ENCODE results near the gene KCNJ6.

Gene KCNJ6

DNA sequence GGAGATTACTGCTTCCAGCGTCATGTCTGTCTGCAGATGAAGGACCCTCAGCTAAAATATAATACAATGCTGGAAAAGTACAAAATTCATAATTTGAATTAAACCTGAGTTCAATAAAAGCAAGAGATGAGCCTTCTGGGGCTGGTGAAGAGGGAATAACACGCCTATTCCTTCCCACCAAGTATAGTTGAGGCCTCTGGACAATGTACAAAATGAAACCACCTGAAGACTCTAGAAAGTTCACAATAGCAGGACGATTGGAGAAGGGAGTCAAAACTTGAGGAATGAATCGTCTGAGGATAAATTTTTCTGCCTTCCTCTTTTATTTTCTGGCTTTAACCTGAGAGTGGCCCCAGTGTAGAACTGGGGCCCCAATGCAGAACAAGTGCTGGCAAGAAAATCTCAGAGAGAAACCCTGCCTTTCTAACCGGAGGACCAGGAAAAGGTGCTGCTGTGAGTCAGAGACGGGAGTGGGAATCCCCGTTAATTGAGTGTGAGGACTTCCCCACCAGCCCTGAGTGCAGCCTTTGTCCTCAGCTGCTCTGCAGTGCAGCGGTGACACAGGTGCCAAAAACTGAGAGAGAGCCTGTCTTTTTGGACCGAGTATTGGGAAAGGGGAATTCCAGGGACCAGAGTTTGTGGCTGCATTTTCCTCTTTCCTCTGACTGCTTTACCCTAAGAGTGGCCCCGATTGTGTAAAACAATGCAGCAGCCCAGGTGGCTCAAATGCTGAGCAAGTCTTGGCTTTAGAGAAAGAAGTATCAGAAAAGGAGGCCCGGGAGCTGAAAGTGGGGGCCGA is 284.7 kb downstream of the KCNJ6 start:
- DNase-seq (ENCODE audit: low read depth), result peak; percentile 95

DNA sequence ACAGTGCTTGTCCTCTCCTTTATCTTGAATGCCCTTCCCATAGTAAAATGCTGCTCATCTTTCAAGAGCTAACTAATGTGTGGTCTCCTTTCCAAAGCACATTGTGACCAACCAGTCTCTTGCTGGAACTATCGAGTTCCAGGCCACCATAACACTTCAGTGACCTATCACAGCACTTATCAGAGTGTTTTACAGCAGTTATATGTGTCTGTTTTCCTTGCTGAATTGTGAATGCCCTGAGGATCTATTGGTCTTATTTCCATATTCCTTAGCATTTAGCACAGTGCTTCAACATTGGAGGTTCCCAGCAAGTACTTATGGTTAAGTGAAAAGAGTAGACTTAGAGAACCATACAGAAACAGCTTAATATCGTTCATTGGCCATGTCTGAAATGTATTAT is 285.4 kb downstream of the KCNJ6 start:
- no peak for DNase-seq (ENCODE audit: low read depth)
- no peak overlapping the region for H3K4me3 ChIP-seq (ENCODE audit: low read length)
- TF ChIP-seq, protein P1, sequence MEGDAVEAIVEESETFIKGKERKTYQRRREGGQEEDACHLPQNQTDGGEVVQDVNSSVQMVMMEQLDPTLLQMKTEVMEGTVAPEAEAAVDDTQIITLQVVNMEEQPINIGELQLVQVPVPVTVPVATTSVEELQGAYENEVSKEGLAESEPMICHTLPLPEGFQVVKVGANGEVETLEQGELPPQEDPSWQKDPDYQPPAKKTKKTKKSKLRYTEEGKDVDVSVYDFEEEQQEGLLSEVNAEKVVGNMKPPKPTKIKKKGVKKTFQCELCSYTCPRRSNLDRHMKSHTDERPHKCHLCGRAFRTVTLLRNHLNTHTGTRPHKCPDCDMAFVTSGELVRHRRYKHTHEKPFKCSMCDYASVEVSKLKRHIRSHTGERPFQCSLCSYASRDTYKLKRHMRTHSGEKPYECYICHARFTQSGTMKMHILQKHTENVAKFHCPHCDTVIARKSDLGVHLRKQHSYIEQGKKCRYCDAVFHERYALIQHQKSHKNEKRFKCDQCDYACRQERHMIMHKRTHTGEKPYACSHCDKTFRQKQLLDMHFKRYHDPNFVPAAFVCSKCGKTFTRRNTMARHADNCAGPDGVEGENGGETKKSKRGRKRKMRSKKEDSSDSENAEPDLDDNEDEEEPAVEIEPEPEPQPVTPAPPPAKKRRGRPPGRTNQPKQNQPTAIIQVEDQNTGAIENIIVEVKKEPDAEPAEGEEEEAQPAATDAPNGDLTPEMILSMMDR (IDR thresholded peaks at IDR 0.05; ENCODE audit: insufficient read depth, low read depth, low read length, missing control alignments), result no peak

More for the DNA sequence above, 284.7 kb downstream of the KCNJ6 start:
- no peak overlapping the region for H3K4me3 ChIP-seq (ENCODE audit: low read length)
- TF ChIP-seq, protein P1 (IDR thresholded peaks at IDR 0.05; ENCODE audit: insufficient read depth, low read depth, low read length, missing control alignments), result no peak

DNA sequence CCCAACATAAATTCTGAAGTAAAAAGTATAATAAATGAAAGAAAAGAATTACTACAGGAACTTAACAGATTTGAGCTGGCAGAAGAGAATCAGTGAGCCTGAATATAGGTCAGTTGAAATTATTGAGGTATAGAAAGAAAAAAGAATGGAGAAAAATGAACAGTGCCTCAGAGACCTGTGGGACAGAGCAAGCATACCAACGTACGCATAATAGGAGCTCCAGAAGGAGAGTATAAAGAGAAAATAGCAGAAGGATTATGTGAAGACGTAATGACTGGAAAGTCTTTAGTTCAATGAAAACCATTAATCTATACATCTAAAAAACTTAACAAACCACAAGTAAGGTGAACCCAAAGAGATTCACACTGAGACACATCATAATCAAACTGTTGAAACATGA is 287.9 kb downstream of the KCNJ6 start:
- no peak overlapping the region for H3K4me3 ChIP-seq (ENCODE audit: low read length)
- DNase-seq (ENCODE audit: low read depth), result no peak
- TF ChIP-seq, protein P1 (IDR thresholded peaks at IDR 0.05; ENCODE audit: insufficient read depth, low read depth, low read length, missing control alignments), result no peak

DNA sequence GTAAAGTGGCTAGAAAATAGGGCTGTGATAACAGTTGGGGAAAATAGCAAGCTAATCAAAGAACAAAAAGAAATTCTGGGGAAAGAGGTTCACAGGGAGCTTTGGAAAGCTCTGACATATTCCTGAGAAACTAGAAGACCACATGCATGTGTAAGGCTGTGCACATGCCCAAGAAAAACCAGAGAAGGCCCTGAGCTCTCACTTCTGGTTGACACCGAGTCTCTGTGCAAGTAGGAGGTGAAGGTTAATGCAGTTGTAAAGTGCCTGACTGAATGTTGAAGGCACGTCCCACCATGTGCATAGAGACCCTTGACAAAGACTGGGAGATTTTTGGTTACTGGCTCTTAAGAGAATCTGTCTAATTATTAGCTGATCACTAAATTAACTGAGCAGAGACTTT is 288.7 kb downstream of the KCNJ6 start:
- TF ChIP-seq, protein P1 (IDR thresholded peaks at IDR 0.05; ENCODE audit: insufficient read depth, low read depth, low read length, missing control alignments), result no peak
- DNase-seq (ENCODE audit: low read depth), result no peak
- no peak overlapping the region for H3K4me3 ChIP-seq (ENCODE audit: low read length)

DNA sequence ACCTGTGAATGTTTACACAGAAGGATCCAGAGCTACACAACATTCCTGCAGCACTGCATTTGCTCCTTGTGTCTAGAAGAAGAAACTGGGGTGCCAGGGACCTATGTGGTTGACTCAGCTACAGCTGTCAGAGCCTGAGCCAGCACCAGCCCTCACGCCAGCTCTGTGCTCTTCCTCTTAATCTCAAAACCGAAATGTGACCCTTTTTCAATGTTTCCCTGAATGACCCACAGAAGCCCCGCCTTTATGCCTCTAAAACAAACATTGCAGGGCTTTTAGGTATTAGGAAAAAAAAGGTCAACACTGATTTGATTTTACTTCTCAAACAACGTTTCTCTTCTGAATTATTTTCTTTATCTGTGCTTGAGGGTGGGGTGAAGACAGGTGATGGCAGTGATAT is 289.2 kb downstream of the KCNJ6 start:
- TF ChIP-seq, protein P1 (IDR thresholded peaks at IDR 0.05; ENCODE audit: insufficient read depth, low read depth, low read length, missing control alignments), result no peak
- peak; percentile 31 for DNase-seq (ENCODE audit: low read depth)

DNA sequence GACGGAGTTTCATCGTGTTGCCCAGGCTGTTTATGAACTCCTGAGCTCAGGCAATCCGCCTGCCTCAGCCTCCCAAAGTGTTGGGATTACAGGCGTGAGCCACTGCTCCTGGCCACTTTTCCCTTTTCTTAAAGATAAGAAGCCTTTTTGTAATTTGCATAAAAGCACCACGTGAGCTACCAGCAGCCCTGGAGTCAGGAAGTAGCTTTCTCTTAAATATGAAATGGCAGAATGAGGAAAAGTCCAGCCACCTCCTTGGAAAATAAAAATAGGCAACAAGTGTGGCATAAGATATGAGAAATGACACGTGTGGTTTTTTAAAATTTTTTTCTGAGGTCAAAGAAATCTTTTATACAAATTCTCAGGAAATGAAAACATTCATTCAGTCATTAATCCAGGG is 289.9 kb downstream of the KCNJ6 start:
- TF ChIP-seq, protein P1 (IDR thresholded peaks at IDR 0.05; ENCODE audit: insufficient read depth, low read depth, low read length, missing control alignments), result no peak
- DNase-seq (ENCODE audit: low read depth), result no peak
- H3K4me3 ChIP-seq (ENCODE audit: low read length), result no peak overlapping the region

More for the DNA sequence above, 289.2 kb downstream of the KCNJ6 start:
- H3K4me3 ChIP-seq (ENCODE audit: low read length), result no peak overlapping the region

DNA sequence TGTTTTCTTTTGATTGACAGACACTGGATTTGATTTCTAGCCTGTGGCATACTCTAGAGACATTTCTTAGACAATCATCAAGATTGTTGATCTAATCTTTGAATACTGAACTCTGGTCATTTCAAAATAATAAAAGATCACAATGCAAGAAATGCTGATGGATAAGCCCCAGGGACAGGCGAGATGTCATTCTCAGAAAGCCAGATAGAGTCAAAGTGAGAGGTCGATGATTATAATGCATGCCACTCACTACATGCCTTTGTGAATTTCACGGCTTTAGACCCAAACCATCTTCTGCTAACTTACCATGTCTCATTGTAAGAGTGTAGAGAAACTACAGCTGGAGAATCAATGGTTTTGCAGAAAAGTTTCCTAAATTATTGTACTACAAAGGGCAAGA is 292.6 kb downstream of the KCNJ6 start:
- TF ChIP-seq, protein P1 (IDR thresholded peaks at IDR 0.05; ENCODE audit: insufficient read depth, low read depth, low read length, missing control alignments), result no peak
- no peak overlapping the region for H3K4me3 ChIP-seq (ENCODE audit: low read length)
- no peak for DNase-seq (ENCODE audit: low read depth)

All from epithelial cell of esophagus (primary cell).